A204.1 (cell line): ENCODE results near the gene VAT1L.
"Not testable (repeated sequence)": the region's sequence is repeated elsewhere in the genome, so short reads cannot be mapped to it uniquely, and the experiment has no call there.

Experiments
- FAIRE-seq: peaks from 2 replicates; lab custom pipeline; 2012; peaks lifted over from hg19 to GRCh38; lab: Jason Lieb, UNC

The VAT1L gene

DNA sequence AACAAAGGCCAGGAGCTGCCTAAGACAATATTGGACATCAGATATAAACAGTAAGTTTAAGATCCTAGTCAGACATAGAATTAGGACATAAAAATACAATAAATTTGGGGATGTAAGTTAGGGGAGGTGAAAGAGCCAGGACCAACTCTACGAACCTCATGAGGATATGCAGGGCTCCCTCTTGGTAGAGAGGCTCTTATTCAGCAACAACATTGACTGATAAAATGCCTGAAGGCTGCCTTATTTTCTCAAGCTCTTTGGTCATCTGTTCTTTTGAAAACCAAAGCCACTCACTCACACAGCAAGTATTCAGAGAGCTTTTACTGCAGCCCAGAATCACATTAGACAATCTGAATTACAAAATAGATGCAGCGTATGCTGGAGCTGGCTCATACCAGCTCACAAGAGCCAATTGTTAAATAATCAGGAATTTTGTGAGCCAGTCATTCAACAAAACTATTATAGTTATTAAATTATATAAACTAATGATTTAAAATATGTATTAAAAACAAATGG is 125.4 kb downstream of the VAT1L start:
- no peak for FAIRE-seq

DNA sequence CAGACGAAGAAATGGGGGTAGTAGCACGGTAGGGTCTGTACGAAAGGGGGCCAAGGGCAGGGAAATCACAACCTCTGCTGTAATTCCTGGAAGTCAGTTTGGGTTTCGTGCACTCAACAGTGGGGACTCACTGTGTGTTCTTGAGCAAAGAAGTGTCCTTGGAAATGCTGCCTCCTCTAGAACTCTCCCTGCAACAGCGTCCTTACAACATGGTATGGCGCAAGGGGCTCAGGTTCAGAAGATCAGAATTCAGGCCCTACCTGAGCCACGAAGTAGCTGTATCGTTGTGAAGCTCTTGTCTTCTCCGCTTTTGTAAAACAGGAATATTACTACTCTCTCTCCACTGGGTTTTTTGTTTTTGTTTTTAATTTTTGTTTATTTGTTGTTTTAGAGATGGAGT is 127.7 kb downstream of the VAT1L start:
- FAIRE-seq: no peak

DNA sequence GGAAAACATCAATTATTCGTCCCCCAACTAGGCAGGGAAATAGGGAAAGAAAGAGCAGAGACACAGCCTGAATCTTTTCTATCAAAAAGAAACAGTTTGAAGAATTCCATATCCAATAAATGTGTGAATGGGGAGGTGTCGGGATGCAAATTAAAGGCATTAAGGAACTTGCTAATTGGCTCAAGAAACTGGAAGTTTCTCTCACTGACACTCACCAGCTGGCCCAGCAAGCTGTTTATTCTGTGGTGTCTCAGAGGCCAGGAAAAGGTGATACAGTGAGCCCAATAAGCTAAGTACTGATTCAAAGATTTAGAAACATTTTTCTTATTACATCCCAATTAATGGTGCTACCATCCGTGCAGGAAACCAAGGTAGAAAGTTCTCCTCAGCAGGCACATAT is 129.6 kb downstream of the VAT1L start:
- no peak for FAIRE-seq

DNA sequence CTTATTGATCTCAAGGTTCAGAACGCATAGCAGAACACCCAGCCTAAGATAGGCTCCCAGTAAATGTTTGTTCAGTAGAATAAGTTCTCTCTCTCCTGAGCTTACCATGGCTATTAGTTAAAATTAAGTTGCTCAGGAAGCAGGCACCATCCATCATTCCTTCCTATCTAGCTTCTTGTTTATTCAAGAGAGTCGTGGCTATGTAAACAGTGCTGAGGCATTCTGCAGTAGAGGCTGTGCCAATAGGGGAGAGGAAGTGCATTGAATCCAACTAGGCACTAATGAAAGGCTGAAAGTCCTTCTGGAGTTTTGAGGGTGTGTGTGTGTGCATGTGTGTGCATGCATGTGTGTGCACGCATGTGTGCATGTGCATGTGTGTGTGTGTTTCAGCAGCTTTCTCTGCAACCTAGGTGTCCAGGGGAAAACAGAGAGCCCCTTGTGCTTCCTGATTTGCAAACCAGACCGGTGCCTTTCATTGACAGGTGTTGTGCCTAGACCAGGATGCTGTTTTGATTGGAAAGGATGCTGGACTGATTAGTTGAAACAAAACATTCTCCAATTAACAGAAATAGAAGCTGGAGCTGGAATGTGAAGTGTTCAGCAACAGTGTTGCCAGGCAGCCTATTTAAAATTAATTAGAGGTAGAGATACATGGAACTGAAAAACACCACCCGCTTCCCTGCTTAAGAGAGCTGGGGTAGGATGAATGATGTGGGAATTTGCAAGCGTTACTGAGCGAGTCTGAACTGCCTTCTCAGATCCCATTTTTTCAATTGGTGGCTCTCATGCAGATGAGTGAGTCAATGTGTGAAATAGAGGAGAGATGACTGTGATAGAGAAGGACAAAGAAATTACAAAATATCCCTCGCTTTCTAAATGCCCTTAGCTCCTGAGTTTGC is 130.7 kb downstream of the VAT1L start:
- FAIRE-seq: no peak

DNA sequence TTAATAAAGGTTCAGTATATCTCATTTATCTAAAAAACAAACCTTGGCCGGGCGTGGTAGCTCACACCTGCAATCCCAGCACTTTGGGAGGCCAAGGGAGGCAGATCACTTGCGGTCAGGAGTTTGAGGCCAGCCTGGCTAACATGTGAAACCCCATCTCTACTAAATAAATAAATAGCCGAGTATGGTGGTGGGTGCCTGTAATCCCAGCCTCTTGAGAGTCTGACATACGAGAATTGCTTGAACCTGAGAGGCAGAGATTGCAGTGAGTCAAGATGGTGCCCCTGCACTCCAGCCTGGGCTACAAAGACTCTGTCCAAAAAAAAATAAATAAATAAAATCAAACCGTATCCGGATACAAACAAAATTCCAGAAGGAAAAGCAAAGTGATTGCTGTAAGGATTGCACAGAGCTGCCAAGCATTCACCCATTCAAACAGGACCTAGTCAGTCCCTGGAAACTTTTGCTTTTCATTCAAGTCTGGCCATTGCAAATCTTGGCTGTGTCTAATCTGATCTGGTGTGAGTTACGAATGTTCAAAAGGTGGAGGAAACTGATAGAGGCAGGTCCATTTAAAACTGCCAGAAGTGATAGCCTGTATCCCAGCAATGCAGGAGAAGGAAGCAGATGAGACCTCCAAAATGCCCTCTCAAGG is 131.5 kb downstream of the VAT1L start:
- no peak for FAIRE-seq

DNA sequence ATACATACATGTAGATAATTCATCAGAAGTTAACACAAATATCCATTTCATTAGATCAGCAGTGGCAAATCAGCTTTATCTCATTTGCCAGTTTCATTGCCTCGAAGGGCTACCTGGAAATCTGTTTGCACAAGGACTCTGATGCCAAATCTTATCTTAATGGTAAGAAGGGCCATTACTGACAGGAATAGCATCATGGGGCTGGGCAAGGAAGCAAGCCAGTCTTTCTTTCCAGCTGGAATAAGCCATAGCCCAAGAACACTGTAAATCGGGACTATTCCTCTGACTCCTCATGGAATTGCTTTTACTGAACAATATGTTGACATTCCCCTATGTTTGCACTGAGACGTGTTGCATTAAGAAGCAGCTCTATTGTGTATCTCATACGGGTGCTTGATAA is 132.6 kb downstream of the VAT1L start:
- no peak for FAIRE-seq

DNA sequence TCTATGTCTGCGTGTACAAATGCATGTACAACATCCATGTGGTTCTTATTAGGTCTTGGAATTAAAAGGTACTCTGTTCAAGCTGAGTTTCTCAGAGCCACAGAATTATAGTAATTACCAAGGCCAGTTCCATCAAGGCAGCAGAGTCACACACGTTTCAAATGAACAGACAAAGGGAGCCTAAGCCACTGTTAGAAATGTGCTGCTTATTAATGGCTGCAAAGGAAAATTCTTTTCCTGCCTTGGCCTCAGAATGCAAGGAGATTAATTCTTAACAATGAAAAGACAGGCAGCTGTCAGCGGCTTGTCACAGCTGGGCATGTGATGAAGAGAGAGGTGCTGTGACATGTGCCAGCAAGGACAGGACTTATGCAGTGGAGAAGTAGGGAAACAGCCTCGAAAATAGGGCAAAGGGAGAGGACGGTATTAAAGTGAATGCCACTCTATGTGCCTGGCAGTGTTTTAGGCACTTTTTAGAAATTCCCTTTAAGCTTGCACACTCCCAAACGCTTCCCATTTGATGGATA is 133.9 kb downstream of the VAT1L start:
- no peak for FAIRE-seq

DNA sequence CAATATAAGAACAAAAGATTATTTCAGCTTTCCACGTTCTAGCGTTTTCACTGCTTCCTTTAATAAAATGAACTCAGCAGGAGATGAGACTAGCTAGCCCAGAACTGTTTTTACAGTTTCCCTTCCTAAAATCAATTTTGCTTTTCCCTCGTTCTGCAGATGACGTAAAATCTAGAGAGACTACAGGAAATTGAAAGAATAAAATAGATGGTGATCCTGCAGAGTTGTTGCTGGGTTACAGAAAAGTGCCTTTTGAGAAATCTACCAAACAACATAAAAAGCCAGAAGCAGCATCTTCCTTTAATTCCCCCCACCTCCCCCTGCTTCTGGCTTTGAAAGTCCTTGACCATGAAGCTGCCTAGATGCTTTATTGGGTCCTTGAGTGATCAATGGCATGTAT is 137.2 kb downstream of the VAT1L start:
- FAIRE-seq: no peak

DNA sequence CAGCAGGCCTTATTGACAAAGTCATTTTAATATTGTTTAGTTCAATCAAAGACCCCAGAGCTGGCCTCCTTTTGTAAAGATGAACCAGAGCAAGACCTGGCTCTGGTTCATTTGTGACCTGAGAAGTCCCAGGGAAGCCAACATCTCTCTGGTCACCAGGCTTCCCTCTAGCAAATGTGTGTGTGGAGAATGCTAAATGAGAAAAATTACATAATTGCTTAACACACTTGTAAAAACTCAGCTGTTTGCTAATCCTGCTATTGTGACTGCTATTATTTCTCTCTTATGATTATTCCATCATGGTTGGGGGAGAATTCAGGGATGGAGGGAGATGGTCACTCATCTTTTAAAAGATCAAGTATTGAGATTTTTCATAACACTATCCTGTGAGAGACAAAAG is 139.7 kb downstream of the VAT1L start:
- no peak for FAIRE-seq

DNA sequence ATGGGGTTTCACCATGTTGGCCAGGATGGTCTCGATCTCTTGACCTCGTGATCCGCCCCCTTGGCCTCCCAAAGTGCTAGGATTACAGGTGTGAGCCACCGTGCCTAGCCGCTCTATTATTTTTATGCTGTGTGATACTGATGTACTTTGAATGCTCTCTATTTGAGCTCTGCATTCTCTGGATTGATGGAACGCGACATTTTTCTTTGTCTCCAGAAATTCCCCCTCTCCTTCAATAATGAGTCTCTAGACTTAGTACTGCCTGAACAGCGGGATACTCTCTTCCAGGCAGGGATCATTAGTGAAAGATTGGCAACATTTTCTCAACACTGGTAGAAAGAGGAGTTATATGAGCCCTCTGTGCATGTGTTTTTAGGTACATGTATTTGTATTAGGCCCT is 140.6 kb downstream of the VAT1L start:
- no peak for FAIRE-seq

DNA sequence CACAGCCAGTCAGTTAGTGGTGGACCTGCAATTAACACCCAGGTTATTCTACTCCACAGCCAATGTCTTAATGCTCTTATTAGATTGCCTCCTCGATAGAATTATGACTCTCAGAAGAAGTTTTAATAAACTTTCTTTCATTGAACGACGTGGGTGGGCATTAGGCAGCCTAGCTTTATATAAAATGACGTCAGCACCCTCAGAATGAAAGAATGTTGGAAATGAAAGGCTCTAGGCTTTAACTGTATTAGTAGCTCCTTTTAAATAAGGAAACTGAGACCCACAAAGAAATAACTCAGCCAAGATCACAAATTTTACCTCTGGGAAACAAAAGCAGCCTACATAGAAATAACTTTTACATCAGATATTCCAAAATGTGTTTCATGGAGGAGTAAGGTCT is 142.7 kb downstream of the VAT1L start:
- FAIRE-seq: no peak

DNA sequence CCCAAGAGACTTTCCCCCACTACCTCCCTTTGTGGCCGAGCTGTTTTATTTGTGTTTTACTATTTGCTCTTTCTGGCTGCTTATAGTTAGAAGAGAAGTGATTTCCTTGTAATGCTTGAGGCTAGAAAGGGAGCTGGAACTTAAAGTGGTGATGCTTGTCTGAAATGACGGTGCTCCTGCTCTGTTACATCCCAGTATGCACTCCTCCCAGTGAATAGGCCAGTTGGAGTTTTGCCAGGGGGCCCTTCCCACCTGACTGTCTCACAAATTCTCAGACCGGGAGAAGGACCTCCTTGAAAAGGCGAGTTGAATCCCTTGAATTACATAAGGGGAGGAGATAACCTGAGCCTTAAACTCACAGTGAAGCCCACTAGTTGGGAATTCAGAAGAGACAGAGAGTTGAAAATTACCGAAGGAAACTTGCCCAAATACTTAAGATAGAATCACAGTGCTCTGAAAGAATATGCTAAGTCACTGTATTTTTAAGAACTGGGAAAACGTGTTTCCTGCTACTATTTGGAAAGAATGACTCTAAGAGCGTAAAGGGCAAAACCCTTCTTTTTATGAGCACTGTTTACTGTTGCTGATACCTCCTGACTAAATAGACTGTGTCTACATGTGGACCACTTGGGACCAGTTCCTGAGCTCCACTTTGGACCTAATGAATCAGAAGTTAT is 149.2 kb downstream of the VAT1L start:
- FAIRE-seq: no peak

DNA sequence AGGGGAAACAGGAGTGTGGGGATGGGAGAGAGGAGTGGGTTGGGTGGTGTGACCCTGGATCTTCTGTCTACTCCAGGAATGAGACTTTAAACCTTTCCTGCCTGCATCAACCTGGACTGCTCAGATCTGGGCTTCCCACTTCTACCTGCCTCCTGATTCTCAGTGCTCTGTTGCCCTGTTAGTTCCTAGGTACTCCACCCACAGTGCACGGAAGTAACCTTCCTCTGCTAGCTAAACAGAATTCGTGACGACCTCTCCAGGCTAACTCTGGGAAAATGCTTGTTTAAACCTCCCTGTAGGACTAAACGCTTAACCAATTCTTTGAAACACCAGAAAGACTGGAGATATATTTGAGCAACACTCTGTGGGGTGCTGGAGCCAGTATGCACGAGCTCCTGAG is 150.5 kb downstream of the VAT1L start:
- FAIRE-seq: no peak

DNA sequence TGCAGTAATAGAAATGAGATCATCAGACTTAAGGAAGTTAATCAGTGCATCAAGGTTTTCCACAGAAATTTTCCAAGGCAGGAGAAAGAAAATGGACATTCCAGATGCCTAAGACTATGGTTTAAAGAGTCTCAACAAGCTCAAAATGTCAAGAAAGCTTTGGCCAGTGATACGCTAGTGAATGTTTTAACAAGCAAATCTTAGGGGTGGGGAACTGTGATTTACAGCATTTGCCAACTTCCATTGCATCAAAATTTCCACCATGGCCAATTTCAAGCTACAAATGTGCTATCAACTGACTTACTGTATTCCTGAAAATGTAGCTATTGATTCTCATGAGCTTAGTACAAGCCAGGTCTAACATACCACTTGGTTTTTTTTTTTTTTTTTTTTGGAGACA is 151.6 kb downstream of the VAT1L start:
- FAIRE-seq: no peak

DNA sequence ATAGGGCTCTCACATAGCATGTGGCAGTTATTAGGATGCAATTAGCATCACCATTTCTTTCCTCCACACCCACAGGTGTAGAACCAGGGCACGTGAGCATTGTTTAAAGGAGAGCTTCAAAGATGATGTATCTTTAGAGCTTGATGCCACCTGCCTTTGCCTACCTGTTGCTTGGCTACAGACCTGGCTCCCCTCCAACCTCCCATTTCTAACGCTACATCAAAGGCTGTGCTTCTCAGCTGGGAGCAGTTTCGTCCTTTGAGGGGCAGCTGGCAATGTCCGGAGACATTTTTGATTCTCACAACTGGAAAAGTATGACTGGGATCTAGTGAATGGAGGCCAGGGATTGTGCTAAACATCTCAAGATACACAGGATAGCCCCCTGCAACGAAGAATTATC is 155.4 kb downstream of the VAT1L start:
- FAIRE-seq: no peak

DNA sequence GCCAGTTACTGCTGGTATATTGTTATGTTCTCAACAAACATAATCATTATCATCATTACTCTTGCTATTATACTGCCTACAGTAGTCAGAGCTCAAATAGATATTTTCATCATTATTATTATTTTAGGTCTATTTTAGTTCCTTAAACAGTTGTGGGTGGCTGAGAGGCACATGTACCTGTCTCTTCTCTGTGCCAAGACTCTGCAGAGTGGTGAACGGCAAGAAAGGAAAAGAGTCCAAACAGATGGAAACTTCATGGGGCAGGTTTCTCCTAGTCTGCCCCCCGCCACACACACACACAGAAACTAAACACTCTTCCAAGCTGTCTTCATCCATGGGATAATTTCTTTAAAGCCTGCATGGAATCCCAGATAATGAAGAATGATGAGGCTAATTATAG is 156.3 kb downstream of the VAT1L start:
- FAIRE-seq: no peak

DNA sequence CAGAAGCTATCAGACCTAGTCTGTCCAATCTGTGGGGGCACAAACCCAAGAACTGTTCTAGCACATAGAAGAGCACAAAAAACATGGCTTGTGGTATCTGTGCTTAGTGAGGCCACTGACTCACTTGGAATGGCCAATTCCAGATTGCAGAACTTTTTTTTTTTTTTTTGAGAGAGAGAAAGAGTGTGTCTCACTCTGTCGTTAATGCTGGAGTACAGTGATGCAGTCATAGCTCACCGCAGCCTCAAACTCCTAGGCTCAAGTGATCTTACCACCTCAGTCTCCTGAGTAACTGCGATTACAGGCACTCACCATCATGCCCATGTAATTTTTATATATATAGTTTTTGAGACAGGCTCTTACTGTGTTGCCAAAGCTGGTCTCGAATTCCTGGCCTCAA is 156.8 kb downstream of the VAT1L start:
- FAIRE-seq: no peak

DNA sequence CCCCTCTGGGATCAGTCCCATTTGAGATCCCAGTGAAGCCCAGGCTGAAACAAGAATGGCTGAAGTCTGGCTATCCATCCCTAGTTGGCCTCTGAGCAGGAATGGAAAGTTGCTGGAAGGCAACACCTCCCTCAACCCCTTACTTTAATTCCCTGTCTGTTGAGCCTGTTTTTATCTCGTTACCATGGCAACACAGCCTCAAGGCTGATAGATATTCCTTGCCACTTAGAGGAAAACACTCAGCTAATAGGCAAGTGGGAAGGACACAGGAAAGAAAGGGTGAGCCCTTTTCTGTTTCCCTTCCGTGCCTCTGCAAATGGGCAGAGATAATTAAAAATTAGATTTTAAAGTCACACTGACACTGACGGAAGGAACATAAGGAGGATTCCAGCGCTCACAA is 158.5 kb downstream of the VAT1L start:
- FAIRE-seq: no peak

DNA sequence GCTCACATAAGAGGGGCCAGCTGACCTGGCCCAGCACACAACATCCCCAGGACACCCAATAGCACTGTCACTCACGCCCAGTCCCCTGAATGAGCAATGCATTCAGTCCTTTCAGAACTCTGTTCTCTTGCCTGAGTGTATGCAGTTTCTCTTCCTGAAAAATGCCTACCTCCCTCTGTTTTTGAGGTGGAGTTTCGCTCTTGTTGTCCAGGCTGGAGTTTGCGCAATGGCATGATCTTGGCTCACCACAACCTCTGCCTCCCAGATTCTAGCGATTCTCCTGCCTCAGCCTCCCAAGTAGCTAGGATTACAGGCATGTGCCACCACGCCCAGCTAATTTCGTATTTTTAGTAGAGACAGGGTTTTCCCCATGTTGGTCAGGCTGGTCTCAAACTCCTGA is 159.2 kb downstream of the VAT1L start:
- not testable (repeated sequence) for FAIRE-seq

DNA sequence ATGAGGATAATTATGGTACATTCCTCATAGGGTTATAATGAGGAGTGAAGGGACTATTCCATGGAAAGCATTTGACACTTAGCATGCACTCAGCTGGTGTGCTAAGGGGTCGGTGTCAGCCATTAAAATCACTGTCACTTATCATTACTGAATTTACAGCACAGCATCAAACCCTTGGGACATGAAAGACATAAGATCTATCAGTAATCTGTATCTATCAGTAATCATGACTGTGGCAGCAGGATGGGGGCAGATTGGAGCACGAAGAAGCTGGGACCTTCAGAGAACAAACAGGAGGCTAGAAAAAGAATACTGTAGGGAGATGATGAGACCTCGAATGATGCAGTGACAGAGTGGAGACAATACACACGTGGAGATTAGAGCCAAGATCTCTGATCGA is 160.5 kb downstream of the VAT1L start:
- no peak for FAIRE-seq

DNA sequence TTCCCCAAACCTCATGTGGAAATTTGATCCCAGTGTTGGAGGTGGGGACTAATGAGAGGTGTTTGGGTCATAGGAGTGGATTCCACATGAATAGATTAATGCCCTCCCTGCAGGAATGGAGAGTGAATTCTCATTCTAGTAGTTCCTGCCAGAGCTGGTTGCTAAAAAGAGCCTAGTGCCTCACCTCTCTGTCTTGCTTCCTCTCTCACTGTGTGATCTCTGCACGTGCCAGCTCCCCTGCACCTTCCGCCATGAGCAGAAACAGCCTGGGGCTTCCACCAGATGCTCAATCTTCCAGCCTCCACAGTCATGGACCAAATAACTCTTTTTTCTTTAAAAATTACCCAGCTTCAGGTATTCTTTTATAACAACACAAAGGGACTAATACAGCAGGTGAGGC is 161.1 kb downstream of the VAT1L start:
- FAIRE-seq: no peak

DNA sequence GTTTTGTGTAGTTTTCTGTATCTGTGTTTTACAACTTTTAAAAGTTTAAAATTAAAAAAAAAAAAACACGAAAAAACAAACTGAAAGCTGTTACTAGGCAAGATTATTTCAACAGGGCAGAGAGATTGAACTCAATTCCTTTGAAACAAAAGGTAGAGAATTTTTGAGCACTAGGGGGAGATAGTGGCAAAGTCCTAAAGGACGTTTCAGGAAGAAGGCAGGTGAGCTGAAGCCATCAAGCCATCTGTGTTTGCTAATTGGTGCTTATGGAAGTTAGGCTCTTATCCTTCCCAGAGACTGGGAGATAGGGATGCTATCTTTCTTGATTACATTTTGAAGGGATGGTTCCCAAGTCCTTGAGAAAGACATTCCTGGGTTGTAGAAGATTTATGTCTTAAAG is 163.4 kb downstream of the VAT1L start:
- FAIRE-seq: peak; percentile 60

DNA sequence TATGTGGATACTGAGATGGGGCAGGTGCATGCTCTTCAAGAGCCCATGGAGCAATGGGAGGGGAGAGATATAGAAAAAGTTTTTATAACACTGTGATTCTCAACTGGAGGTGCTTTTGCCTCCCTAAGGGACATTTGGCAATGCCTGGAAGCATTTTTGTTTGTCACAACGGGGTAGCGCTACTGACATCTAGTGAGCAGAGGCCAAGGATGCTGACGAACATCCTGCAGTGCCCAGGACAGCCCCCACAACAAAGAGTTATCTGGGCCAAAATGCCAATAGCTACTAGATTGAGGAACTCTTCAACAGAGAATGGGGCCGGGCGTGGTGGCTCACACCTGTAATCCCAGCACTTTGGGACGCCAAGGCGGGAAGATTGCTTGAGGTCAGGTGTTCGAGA is 166.8 kb downstream of the VAT1L start:
- FAIRE-seq: no peak
